PC-3 (cell line): ENCODE measurements around the gene GARIN3.

Source experiments
- EZH2phosphoT487 ChIP-seq: fragments of 300-600 bp; sonication (generic); IDR thresholded peaks from 2 replicates; pipeline ENCODE4 v1.6.1; 2018; ENCODE audit warnings: mild to moderate bottlenecking, antibody characterized with exemption, low read length, borderline replicate concordance
- TF ChIP-seq, protein P1 (sequence below): fragments of 300-600 bp; sonication (generic); conservative IDR thresholded peaks from 2 replicates; pipeline ENCODE4 v1.5.1; 2017; ENCODE audit warnings: antibody characterized with exemption, low read depth, mild to moderate bottlenecking, low read length

DNA sequence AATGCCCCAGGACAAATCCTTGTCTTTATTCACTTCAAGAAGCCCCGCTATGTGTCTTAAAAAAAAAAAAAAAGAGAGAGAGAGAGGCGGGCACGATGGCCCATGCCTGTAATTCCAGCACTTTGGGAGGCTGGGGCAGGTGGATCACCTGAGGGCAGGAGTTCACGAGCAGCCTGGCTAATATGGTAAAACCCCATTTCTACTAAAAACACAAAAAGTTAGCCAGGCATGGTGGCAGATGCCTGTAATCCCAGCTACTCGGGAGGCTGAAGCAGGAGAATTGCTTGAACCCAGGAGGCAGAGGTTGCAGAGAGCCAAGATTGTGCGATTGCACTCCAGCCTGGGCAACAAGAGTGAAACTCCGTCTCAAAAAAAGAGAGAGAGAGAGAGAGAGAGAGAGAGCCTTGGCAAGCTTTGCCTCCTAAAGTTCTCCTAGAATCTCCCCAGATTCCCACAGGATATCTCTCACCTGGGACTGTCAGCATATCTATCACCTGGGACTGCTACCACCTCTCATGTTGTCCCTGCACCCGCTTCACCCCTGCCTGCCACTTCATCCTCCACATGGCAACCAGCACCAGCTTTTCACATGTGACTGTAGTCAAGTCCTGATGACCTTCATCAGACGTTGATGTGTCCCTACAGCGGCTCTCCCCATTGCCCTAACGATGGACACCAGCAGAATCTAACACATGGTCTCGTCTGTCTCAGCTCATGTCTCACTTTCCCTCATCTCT, 20.4 kb upstream of the GARIN3 start:
- TF ChIP-seq, protein P1, sequence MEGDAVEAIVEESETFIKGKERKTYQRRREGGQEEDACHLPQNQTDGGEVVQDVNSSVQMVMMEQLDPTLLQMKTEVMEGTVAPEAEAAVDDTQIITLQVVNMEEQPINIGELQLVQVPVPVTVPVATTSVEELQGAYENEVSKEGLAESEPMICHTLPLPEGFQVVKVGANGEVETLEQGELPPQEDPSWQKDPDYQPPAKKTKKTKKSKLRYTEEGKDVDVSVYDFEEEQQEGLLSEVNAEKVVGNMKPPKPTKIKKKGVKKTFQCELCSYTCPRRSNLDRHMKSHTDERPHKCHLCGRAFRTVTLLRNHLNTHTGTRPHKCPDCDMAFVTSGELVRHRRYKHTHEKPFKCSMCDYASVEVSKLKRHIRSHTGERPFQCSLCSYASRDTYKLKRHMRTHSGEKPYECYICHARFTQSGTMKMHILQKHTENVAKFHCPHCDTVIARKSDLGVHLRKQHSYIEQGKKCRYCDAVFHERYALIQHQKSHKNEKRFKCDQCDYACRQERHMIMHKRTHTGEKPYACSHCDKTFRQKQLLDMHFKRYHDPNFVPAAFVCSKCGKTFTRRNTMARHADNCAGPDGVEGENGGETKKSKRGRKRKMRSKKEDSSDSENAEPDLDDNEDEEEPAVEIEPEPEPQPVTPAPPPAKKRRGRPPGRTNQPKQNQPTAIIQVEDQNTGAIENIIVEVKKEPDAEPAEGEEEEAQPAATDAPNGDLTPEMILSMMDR: no peak
- TF ChIP-seq EZH2phosphoT487: no peak
